HG03159 (cell line): ENCODE measurements around the gene GLTP.
"Not testable (repeated sequence)": the region's sequence is repeated elsewhere in the genome, so short reads cannot be mapped to it uniquely, and the experiment has no call there.

Source experiments
- ATAC-seq: cut with Tn5 transposase; IDR thresholded peaks from one replicate; pipeline ENCODE4 v1.9.1; 2021; ENCODE audit warnings: mild to moderate bottlenecking, moderate library complexity; ENCODE audit not compliant: unreplicated experiment

GLTP gene

DNA sequence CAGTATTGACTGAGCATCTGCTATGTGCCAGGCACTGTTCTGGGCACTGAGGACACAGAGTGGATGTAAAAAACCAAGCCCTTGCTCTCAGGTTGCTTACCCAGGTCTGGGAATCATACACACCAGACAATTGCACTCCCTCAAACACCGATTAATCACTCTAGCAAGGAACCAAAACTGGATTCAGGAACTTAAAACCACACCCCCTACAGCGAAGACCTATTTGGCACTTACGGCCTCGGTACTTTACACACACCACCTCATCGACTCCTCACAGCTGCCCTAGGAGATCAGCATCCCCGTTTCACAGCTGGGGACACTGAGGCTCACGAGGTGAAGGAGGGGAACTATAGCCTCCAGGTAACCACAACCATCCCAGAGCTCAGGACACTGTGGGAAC lies 1.6 kb downstream of the GLTP start:
- no peak for ATAC-seq

DNA sequence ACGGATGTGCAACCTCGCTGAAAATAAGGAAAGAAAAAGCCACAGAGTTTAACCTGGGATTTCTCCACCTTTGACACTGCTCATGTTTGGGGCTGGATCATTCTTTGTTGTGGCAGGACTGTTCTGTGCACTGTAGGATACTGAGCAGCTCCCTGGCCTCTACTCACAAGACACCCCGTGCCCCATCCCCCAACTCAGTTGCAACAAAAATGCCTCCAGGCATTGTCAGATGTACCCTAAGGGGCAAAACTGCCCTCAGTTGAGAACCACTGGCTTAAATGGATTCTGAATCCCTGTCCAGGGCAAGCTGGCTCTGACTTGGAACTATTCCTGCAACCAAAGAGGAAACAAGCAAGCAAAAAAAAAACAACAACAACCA lies 2.1 kb downstream of the GLTP start:
- ATAC-seq = no peak

DNA sequence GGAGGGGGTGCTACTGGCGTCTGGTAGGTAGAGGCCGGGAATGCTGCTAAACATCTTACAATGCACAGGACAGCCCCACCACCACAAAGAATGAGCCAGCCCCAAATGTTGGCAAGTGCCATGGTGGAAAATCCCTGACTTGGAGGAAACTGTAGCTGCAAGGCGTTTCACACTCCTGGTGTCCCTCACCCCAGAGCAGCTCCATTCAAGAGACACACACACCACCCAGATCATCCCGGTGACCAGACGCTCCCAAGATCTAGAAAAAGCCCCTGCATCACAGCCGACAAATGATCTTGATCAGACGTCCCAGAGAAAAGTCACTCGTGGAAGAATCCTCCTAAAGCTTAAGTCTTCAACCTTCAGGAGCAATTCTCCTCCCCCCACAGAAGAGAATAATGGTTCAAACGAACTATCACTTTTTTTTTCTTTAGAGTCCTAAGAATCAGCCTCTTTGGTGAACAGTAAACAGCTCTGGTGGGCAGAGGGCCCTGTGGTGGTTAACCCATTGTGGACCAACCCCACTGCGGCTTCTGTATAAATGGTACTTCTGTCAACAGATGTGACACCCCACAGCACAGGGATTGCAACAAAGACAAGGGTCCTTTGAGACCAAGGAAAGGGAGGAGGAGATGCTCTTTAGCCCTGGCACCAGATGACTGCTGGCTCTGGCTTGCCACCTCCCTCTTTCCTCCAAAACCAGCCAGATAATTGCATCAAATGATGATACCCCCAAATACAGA lies 2.7 kb downstream of the GLTP start:
- ATAC-seq = no peak

DNA sequence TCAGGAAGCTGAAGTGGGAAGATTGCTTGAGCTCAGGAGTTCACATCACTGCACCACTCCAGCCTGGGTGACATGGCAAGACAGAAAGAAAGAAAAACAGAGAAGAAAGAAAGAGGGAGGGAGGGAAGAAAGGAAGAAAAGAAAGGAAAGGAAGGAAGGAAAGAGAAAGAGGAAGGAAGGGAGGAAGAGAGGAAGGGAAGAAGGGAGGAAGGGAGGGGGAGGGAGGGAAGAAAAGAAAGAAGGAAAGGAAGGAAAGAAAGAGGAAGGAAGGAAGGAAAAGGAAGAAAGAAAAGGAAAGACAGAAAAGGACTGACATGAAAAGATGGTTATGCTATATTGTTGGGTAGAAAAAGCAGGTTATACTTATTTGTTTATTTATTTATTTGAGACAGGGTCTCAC lies 3.9 kb downstream of the GLTP start:
- no peak for ATAC-seq

DNA sequence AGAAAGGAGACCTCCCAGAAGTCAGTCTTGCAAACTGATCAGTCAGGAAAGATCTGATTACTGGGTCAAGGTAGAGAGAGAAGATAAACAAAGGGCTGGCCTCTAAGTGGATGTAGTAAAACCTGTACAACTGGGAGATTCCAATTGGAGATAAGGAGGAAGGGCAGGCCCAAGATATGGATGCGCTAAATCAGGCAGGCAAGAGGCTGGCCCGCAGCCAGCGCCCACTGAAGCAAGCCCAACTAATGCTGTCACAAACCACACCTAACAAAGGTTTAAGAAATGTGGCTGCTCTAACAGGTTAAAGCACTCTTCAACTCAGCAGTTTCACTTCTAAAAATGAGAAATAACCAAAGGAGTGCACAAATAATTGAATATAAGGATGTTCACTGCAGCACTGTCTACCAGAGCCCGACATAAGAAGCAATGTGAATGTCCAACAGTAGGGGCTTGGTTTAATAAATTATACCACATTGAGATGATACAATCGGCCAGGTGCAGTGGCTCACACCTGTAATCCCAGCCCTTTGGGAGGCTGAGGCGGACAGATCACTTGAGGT lies 4.7 kb downstream of the GLTP start:
- no peak for ATAC-seq

GRCh38 chr12:109873653-109874052 lies 6.7 kb downstream of the GLTP start:
- ATAC-seq = no peak

- ATAC-seq = no peak
Measured at GRCh38 chr12:109871668-109872314, 8.6 kb downstream of the GLTP start.

GRCh38 chr12:109870648-109871047 lies 9.7 kb downstream of the GLTP start:
- ATAC-seq = no peak

DNA sequence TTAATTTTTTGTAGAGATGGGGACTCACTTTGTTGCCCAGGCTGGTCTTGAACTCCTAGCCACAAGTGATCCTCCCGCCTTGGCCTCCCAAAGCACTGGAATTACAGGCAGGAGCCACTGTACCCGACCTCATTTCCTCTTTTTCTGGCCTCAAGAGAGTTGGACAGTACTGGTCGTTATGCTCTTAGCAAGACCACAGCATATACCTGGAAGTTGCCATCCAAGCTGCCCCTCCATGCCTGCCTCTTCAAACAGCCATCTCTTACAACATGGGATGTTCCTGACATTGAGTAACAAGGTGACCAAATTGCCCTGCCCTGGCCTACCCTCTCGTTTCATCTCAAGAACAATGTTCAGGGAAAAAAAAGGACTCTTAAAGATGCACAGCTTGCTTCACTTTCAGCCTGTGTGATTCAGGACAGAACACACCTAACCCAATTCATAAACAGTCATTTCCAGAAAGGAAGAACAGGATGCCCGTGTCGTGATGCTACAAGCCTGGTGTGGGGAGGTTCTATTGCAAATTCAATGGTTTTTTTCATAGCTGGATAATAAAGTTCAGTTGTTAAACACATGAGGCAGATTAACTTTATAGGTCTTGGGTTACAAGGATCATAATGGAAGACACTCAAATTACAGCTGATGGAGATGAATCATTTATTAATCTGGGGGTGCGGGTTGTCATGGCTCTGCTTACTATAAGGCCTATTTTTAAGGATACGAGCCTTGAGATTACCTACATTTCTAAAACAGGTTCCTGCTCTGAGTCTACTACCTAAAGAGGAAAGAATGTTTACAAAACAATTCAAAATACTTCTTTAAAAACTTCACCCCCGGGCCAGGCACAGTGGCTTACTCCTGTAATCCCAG lies 11.9 kb downstream of the GLTP start:
- ATAC-seq = no peak

- no peak for ATAC-seq
Measured at GRCh38 chr12:109864916-109865315, 15.4 kb downstream of the GLTP start.

- no peak for ATAC-seq
Measured at GRCh38 chr12:109863847-109864712, 16.3 kb downstream of the GLTP start.

DNA sequence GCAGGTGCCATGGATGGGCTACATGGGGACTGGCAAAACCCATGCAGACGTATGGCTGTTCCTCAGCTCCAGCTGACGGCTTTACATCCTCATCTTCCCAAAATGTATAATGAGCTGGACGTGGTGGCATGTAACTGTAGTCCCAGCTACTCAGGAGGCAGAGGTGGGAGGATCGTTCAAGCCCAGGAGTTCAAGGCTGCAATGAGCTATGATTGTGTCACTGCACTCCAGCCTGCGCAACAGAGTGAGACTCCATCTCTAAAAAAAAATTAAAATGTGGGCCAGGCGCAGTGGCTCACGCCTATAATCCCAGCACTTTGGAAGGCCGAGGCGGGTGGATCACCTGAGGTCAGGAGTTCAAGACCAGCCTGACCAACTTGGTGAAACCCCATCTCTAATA lies 17.9 kb downstream of the GLTP start:
- ATAC-seq = not testable (repeated sequence)

DNA sequence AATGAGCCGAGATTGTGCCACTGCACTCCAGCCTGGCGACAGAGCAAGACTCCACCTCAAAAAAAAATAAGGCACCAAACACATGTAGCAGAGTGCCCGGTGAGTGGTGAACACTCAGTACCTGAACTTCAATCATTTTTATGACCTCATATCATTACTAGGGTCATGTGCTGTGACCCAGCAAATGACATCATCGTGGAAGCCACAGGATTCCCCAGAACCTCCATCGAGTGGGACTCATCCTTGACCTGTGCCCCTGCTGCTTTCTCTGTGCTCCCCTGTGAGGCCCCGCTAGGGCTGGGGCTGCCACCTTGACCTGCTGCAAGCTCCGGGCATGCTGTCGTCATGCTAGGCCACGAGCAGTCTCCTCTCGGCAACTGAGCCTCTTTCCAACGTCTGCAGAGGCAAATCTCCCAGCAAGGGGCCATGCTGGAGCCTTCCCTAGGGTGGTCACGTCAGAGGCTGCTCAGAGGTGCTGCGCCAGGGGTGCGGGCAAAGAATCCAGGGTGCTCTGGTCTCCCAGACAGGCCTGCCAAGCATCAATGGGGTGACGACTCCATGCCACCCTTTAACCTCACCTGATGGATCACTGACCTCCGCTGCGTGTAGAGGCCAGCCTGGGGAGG lies 18.5 kb downstream of the GLTP start:
- ATAC-seq = no peak

GRCh38 chr12:109860977-109861376 lies 19.4 kb downstream of the GLTP start:
- no peak for ATAC-seq

DNA sequence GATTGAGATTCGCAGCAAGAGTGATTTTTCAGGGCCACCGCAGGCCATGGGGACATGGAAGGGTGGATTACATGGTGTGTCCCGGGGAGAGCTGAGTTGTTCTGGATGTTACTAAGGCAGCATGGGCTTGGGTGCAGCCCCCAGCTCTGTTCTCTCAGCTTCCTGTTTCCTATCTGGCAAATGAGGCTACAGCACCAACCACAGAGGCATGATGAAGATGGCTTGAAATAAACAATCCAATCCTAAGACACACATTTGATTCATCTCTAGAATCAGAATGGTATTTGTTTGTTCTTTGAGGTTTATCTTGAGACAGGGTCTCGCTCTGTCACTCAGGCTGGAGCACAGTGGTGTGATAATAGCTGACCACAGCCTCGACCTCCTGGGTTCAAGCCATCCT lies 21.6 kb downstream of the GLTP start:
- no peak for ATAC-seq

DNA sequence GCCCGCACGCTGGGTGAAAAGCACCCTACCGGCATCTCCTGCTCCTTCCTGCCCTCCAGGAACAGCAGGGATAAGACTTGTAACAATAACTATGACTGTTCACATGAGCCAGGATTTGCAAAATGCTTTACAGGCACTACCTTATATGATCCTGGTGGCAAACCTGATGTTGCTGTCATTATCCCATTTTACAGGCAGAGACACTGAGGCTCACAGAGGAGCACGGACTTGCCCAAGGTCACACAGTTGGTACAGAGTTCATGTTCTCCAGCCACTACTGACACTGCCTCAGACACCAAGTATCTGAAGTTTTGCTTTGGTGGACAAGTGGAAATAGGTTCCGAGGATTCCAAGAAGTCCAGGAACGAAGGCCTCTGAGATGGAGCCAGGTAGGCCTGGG lies 22.6 kb downstream of the GLTP start:
- no peak for ATAC-seq

DNA sequence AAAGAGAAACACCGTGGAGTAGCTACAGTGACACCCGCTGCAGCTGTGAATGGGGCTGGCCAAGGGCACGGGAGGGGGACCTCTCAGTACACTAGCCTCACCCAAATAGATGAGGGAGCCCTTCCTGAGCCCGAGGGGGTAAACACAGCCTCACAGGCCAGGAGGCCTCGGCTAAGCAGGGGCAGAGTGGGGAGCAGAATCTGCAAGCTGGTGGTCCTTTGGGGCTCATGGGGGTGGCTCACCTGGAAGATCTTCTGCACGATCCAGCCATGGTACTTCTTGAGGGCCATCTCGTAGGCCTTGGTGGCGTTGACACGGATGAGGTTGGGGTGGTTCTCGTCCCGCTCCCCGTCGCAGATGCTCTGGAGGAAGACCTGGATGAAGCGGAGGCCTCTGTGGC lies 25.0 kb downstream of the GLTP start:
- no peak for ATAC-seq

DNA sequence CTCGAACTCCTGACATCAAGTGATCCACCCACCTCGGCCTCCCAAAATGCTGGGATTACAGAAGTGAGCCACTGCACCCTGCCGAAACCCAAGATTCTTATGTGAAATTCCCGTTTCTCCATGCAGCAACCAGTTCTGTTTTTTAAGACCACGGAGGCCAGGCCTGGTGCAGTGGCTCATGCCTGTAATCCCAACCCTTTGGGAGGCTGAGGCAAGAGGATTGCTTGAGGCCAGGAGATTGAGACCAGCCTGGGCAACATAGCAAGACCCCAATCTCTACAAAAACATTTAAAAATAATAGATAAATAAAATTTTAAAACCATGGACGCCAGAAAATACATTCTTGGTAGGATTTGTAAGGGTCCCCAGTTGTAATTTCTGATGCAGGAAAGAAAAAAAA lies 29.8 kb downstream of the GLTP start:
- ATAC-seq = not testable (repeated sequence)

DNA sequence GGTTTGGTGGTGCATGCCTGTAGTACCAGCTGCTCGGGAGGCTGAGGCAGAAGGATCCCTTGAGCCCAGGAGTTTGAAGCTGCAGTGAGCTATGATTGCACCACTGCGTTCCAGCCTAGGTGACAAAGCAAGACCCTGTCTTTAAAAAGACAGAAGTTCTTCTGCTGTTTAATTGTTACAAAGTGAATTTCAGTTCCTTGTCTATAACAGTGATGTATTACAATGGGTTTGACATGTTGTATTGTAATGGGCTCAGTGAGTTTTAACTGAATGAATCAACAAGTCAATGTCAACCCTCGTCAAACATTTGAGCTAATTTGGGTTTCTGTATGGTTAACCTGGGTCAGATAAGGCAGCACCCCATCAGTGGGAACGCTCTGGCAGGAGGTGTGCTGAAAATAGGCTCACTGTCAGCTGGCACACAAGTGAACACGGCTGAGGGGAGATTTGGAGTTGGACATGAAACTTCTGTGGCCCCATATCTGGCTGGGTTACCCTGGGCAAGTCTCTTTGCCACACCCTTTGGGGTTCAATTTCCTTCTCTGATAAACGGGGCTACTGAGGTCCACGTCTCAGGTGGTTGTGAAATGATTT lies 33.1 kb downstream of the GLTP start:
- no peak for ATAC-seq

GRCh38 chr12:109845824-109846205 lies 34.5 kb downstream of the GLTP start:
- ATAC-seq = no peak
